Panc1 (cell line): Measurements from ENCODE around the gene SEBOX.

Experiments
- POLR2AphosphoS5 ChIP-seq: IDR thresholded peaks from 2 replicates; pipeline ENCODE4 v1.6.1; 2012; ENCODE audit warnings: mild to moderate bottlenecking, low read depth, low read length, moderate library complexity
- TF ChIP-seq, protein P1 (sequence below), 2 experiments: IDR thresholded peaks; 2 replicates each; pipeline ENCODE4 v1.6.1; 2011 to 2012; ENCODE audit warnings: low read depth in 2 of 2, control low read depth in 1 of 2, low read length in 1 of 2, mild to moderate bottlenecking in 1 of 2, moderate library complexity in 1 of 2; ENCODE audit not compliant: insufficient read depth in 1 of 2

DNA sequence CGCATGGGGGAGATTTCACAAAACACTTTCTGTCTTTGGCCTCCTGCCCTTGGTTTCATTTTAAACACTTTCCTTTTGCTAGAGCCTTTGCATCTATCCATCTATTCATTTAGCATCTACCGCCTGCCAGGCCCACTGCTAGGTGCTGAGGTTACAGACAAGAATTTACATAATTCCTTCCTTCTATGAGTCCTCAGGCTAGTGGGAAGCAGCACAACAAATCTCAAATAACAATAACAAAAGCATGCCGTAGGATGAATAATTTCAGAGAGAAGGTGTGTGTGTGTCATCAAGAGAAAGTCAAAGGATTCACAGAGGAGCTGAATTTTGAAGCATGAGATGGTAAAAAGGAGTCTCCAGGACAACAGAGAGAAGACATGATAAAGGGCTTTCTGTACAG, 47.1 kb upstream of the SEBOX start:
- no peak for TF ChIP-seq POLR2AphosphoS5
- TF ChIP-seq, protein P1, sequence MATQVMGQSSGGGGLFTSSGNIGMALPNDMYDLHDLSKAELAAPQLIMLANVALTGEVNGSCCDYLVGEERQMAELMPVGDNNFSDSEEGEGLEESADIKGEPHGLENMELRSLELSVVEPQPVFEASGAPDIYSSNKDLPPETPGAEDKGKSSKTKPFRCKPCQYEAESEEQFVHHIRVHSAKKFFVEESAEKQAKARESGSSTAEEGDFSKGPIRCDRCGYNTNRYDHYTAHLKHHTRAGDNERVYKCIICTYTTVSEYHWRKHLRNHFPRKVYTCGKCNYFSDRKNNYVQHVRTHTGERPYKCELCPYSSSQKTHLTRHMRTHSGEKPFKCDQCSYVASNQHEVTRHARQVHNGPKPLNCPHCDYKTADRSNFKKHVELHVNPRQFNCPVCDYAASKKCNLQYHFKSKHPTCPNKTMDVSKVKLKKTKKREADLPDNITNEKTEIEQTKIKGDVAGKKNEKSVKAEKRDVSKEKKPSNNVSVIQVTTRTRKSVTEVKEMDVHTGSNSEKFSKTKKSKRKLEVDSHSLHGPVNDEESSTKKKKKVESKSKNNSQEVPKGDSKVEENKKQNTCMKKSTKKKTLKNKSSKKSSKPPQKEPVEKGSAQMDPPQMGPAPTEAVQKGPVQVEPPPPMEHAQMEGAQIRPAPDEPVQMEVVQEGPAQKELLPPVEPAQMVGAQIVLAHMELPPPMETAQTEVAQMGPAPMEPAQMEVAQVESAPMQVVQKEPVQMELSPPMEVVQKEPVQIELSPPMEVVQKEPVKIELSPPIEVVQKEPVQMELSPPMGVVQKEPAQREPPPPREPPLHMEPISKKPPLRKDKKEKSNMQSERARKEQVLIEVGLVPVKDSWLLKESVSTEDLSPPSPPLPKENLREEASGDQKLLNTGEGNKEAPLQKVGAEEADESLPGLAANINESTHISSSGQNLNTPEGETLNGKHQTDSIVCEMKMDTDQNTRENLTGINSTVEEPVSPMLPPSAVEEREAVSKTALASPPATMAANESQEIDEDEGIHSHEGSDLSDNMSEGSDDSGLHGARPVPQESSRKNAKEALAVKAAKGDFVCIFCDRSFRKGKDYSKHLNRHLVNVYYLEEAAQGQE (IDR thresholded peaks at IDR 0.05; ENCODE audit: insufficient read depth in 1 of 2, low read depth in 2 of 2, low read length in 1 of 2) = no peak
